SU-DHL-6 (cell line): ENCODE measurements around the gene NRARP.

Experiments used
- EZH2phosphoT487 ChIP-seq: fragments of 200-600 bp; sonication (generic), shearing (Covaris generic); conservative IDR thresholded peaks from 2 replicates; pipeline ENCODE4 v1.6.1; 2018; ENCODE audit warnings: mild to moderate bottlenecking, antibody characterized with exemption, low read length, moderate library complexity, mixed read lengths
- TF ChIP-seq, protein P1 (sequence below): fragments of 200-600 bp; sonication (generic); IDR thresholded peaks from one replicate; pipeline ENCODE4 v1.5.1; 2017; ENCODE audit warnings: antibody characterized with exemption, mild to moderate bottlenecking, low read length, moderate library complexity; ENCODE audit not compliant: insufficient read depth, poor library complexity, severe bottlenecking

DNA sequence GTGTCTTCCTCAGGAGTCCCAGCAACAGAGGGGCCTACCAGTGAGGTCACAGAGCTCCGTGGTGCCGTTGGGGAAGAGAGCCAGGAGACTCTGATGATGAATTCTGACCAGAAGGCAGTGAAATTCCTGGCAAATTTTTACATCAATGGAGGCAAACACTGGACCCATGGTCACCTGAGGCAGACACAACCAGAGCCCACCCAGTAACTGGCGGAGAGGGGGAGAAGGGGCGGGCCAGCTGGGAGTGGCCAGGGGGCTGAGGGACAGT, 50.9 kb downstream of the NRARP start, which contains the start of gene STPG3:
- TF ChIP-seq, protein P1, sequence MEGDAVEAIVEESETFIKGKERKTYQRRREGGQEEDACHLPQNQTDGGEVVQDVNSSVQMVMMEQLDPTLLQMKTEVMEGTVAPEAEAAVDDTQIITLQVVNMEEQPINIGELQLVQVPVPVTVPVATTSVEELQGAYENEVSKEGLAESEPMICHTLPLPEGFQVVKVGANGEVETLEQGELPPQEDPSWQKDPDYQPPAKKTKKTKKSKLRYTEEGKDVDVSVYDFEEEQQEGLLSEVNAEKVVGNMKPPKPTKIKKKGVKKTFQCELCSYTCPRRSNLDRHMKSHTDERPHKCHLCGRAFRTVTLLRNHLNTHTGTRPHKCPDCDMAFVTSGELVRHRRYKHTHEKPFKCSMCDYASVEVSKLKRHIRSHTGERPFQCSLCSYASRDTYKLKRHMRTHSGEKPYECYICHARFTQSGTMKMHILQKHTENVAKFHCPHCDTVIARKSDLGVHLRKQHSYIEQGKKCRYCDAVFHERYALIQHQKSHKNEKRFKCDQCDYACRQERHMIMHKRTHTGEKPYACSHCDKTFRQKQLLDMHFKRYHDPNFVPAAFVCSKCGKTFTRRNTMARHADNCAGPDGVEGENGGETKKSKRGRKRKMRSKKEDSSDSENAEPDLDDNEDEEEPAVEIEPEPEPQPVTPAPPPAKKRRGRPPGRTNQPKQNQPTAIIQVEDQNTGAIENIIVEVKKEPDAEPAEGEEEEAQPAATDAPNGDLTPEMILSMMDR, result no peak
- TF ChIP-seq EZH2phosphoT487, result no peak
